Stimulated activated naive B cell treated with anti-CD40 and anti-IgM and Interleukin-4, amounts not matched to agents 10 μg/mL and 1 μg/mL and 100 μg/mL, for 72 hours (primary cell): ENCODE measurements around the gene SH3RF2.

Experiments
- ATAC-seq, 2 donors: fragments of 150-1000 bp; cut with Tn5 transposase; replicated peaks; 2 replicates each; pipeline ENCODE4 v1.10.0; 2021; ENCODE audit warnings: moderate library complexity in 1 of 2
- DNase-seq: peaks from one replicate; pipeline ENCODE4 v3.0.0; 2021
- H3K27ac Mint-ChIP-seq: one replicate; pipeline ENCODE4 v1.8.0; 2022; ENCODE audit warnings: mild to moderate bottlenecking, mixed read lengths
- H3K27me3 Mint-ChIP-seq, 2 donors: one replicate each; pipeline ENCODE4 v1.8.0; 2022; ENCODE audit warnings: mixed read lengths in 2 of 2
- H3K36me3 Mint-ChIP-seq, 2 donors: one replicate each; pipeline ENCODE4 v1.8.0; 2022; ENCODE audit warnings: mixed read lengths in 2 of 2, mild to moderate bottlenecking in 1 of 2
- H3K4me1 Mint-ChIP-seq, 2 donors: one replicate each; pipeline ENCODE4 v1.8.0; 2022; ENCODE audit warnings: mixed read lengths in 2 of 2, mild to moderate bottlenecking in 1 of 2
- H3K4me3 Mint-ChIP-seq, 2 donors: one replicate each; pipeline ENCODE4 v1.8.0; 2022; ENCODE audit warnings: mild to moderate bottlenecking in 2 of 2, mixed read lengths in 2 of 2, moderate library complexity in 1 of 2
- H3K9me3 Mint-ChIP-seq, 2 donors: one replicate each; pipeline ENCODE4 v1.8.0; 2022; ENCODE audit warnings: mixed read lengths in 2 of 2, mild to moderate bottlenecking in 1 of 2

SH3RF2 gene

GRCh38 chr5:146109379-146109778, 173.0 kb downstream of the SH3RF2 start:
- H3K36me3 Mint-ChIP-seq = peaks cover 12 to 21% of the 10 kb centered on the region in 2 donors
- H3K9me3 Mint-ChIP-seq = no peaks in the 10 kb centered on the region
- H3K4me3 Mint-ChIP-seq = no peak overlapping the region
- H3K27me3 Mint-ChIP-seq = no peaks in the 10 kb centered on the region
- no peak for DNase-seq
- peaks cover 0 to 10% of the 10 kb centered on the region in 2 donors for H3K4me1 Mint-ChIP-seq
- H3K27ac Mint-ChIP-seq = no peak overlapping the region
- no peak for ATAC-seq

DNA sequence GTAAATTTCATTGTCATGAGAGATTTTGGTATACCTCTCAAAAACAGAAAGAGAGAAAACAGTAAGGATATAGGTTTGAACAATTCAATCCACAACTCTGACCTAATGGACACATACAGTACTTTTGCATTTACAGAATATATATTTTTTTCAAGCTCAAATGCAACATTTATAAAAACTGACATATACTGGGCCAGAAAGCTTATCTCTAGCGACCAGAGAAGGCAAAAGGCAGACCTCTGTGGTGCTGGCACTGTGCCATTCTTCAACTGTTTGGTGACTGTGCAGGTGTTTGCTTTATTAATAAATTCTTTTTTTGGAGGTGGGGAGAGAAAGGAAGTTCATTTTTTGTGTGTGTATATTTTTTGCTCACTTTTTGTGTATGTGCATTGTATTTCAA, 175.0 kb downstream of the SH3RF2 start:
- Mint-ChIP-seq H3K4me3 (no peak overlapping the region), H3K36me3 (peaks cover 9 to 21% of the 10 kb centered on the region in 2 donors), H3K27me3 (no peaks in the 10 kb centered on the region), H3K9me3 (no peaks in the 10 kb centered on the region), H3K27ac (no peak overlapping the region), H3K4me1 (peaks cover 0 to 10% of the 10 kb centered on the region in 2 donors)
- DNase-seq (no peak), ATAC-seq (no peak)

DNA sequence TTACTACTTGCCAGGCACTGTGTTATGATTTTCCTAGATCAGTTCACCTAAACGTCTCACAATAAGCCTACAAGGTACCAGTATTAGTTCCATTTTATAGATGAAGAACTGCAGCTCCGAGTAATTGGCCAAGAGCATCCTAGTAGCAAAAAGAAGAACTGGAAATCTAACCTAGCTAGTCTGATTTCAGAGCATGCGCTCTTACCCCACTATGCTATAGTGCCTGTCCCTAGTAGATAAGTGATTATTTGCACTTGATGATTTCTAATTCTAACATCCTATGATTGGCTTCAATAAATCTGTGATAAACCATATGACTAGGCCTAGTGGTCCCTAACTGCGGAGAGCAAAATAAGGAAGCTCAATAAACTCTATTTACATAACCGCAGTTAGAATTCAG, 176.1 kb downstream of the SH3RF2 start:
- Mint-ChIP-seq H3K36me3 (peaks cover 13 to 26% of the 10 kb centered on the region in 2 donors), H3K27me3 (no peaks in the 10 kb centered on the region), H3K27ac (no peak overlapping the region), H3K4me1 (peaks cover 0 to 4% of the 10 kb centered on the region in 2 donors), H3K4me3 (no peak overlapping the region), H3K9me3 (no peaks in the 10 kb centered on the region)
- DNase-seq = no peak
- ATAC-seq = no peak
